A549 (cell line): ENCODE data around the gene ARVCF. TPM values are rescaled to one million over a fixed set of nuclear protein-coding genes. Genes with fewer than 3 reads are reported as not detected.

ENCODE experiments used
- ATAC-seq, 2 experiments: fragments of 200-7000 bp in 1 of 2; fragments of >200 bp in 1 of 2; cut with Nextera tagmentation in 1 of 2; cut with Tn5 transposase in 1 of 2; 3 replicates each; pipeline versions ENCODE4 v1.8.0 to v1.9.1; 2018 to 2020; ENCODE audit warnings: mild to moderate bottlenecking in 1 of 2, moderate library complexity in 1 of 2
- CTCF ChIA-PET: fragments of 300-600 bp; sonication (Branson Sonifier 250); formaldehyde crosslinking; extraction: SDS; loops from one replicate; lab custom pipeline; 2021; ENCODE audit warnings: antibody characterized with exemption, inconsistent platforms; lab: Yijun Ruan, JAX
- POLR2A ChIA-PET: fragments of 350-600 bp; formaldehyde crosslinking; extraction: SDS; loops from one replicate; lab custom pipeline; 2021; ENCODE audit warnings: antibody characterized with exemption, inconsistent platforms; lab: Yijun Ruan, JAX
- DNase-seq, 2 experiments: peaks; one replicate each; pipeline versions ENCODE4 v3.0.0 to v3.0.0-alpha.2; 2011 to 2016; ENCODE audit warnings: low read depth in 1 of 2, low spot score in 1 of 2
- FAIRE-seq: peaks from 2 replicates; lab custom pipeline; 2011; peaks lifted over from hg19 to GRCh38; lab: Jason Lieb, UNC
- H3K27ac ChIP-seq, 2 experiments: fragments of >200 bp; sonication (Bioruptor Twin); formaldehyde crosslinking; 3 replicates each; pipeline ENCODE4 v1.5.1; 2016 to 2017
- H3K4me1 ChIP-seq: fragments of >200 bp; sonication (Bioruptor Twin); formaldehyde crosslinking; 3 replicates; pipeline ENCODE4 v1.6.1; 2016
- H3K4me2 ChIP-seq: fragments of >200 bp; sonication (Bioruptor Twin); formaldehyde crosslinking; 3 replicates; pipeline ENCODE4 v1.6.1; 2016
- H3K4me3 ChIP-seq: fragments of >200 bp; sonication (Bioruptor Twin); formaldehyde crosslinking; 3 replicates; pipeline ENCODE4 v1.5.1; 2016
- H3K9me3 ChIP-seq: fragments of >200 bp; sonication (Bioruptor Twin); formaldehyde crosslinking; 3 replicates; pipeline ENCODE4 v1.6.1; 2016
- CBX8 ChIP-seq: fragments of 200-600 bp; sonication (generic); IDR thresholded peaks from 2 replicates; pipeline ENCODE4 v1.6.1; 2016
- EHMT2 ChIP-seq: fragments of 200-600 bp; sonication (generic); IDR thresholded peaks from 2 replicates; pipeline ENCODE4 v1.6.1; 2016; ENCODE audit warnings: antibody characterized with exemption, low read depth, mild to moderate bottlenecking, moderate library complexity
- FOSL2 ChIP-seq, 2 experiments: fragments of 450-650 bp in 1 of 2; fragments of >200 bp in 1 of 2; sonication (Bioruptor Twin) in 1 of 2; formaldehyde crosslinking; IDR thresholded peaks; 2 replicates each; pipeline versions ENCODE4 v1.5.0 to v1.6.1; 2016 to 2020; ENCODE audit warnings: mild to moderate bottlenecking in 1 of 2, moderate library complexity in 1 of 2
- HES2 ChIP-seq: fragments of >200 bp; sonication (Bioruptor Twin); formaldehyde crosslinking; IDR thresholded peaks from 2 replicates; pipeline ENCODE4 v1.6.1; 2016
- HOXB5 ChIP-seq: fragments of 250-450 bp; sonication (Bioruptor Pico); IDR thresholded peaks from 2 replicates; pipeline ENCODE4 v1.5.0; 2020; ENCODE audit warnings: mild to moderate bottlenecking, moderate library complexity
- KDM5A ChIP-seq: fragments of 200-600 bp; sonication (generic); IDR thresholded peaks from 2 replicates; pipeline ENCODE4 v1.6.1; 2016; ENCODE audit warnings: antibody characterized with exemption, mild to moderate bottlenecking
- MYC ChIP-seq: IDR thresholded peaks from 2 replicates; pipeline ENCODE4 v1.6.1; 2012; ENCODE audit warnings: mild to moderate bottlenecking, inconsistent platforms, low read length, improper control_type of control experiment, borderline replicate concordance
- PHF8 ChIP-seq: fragments of 200-600 bp; sonication (generic); IDR thresholded peaks from 2 replicates; pipeline ENCODE4 v1.6.1; 2016; ENCODE audit warnings: low read depth, mild to moderate bottlenecking, antibody characterized with exemption, moderate library complexity, borderline replicate concordance
- RARB ChIP-seq: fragments of 250-450 bp; sonication (Bioruptor Pico); IDR thresholded peaks from 2 replicates; pipeline ENCODE4 v1.8.0; 2021; ENCODE audit warnings: mild to moderate bottlenecking, moderate library complexity
- RCOR1 ChIP-seq: fragments of 150-350 bp; IDR thresholded peaks from 2 replicates; pipeline ENCODE4 v1.6.1; 2014; ENCODE audit warnings: antibody characterized with exemption, low read length, low read depth
- SMC3 ChIP-seq: fragments of >200 bp; sonication (Bioruptor Twin); formaldehyde crosslinking; IDR thresholded peaks from 3 replicates; pipeline ENCODE4 v1.6.1; 2018; ENCODE audit warnings: inconsistent platforms
- WGBS: methylation state at CpG from one replicate; pipeline ENCODE4 v1.1.6; 2017; ENCODE audit errors: missing lambda C conversion rate; 5-methylcytosine and 5-hydroxymethylcytosine counted together
- polyA plus RNA-seq, 4 experiments: library from polyadenylated mRNA; depleted of rRNA in 3 of 4; stranded (reverse); fragments of >200 nt; fragmentation: RNase III in 1 of 4; extraction: RNeasy Plus Mini Kit Qiagen cat#74134 plus additional on column Dnase treatment in 1 of 4; gene quantifications; 2 replicates in 3 of 4; 3 replicates in 1 of 4; pipeline ENCODE4 v1.2.3, GENCODE V29; 2011 to 2017
- TF ChIP-seq, protein P1 (sequence below): fragments of >200 bp; sonication (Bioruptor Twin); formaldehyde crosslinking; IDR thresholded peaks from 3 replicates; pipeline ENCODE4 v1.5.1; 2016
- TF ChIP-seq, protein P2 (sequence below): fragments of 150-350 bp; IDR thresholded peaks from 2 replicates; pipeline ENCODE4 v1.6.1; 2014; ENCODE audit warnings: low read depth, mild to moderate bottlenecking, low read length

Gene ARVCF
- polyA plus RNA-seq, 2 of the 4 experiments (the other 2 are of a cell fraction): 0.81 to 2.1 TPM

- TF ChIP-seq, protein P1, sequence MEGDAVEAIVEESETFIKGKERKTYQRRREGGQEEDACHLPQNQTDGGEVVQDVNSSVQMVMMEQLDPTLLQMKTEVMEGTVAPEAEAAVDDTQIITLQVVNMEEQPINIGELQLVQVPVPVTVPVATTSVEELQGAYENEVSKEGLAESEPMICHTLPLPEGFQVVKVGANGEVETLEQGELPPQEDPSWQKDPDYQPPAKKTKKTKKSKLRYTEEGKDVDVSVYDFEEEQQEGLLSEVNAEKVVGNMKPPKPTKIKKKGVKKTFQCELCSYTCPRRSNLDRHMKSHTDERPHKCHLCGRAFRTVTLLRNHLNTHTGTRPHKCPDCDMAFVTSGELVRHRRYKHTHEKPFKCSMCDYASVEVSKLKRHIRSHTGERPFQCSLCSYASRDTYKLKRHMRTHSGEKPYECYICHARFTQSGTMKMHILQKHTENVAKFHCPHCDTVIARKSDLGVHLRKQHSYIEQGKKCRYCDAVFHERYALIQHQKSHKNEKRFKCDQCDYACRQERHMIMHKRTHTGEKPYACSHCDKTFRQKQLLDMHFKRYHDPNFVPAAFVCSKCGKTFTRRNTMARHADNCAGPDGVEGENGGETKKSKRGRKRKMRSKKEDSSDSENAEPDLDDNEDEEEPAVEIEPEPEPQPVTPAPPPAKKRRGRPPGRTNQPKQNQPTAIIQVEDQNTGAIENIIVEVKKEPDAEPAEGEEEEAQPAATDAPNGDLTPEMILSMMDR: no peak
- no peak for TF ChIP-seq EHMT2
Observed at GRCh38 chr22:19989725-19990067, 26.9 kb downstream of the ARVCF start (continued).

- H3K27ac ChIP-seq: no peak overlapping the region
- ATAC-seq: no peak
- H3K4me3 ChIP-seq: no peak overlapping the region
- no peak overlapping the region for H3K4me2 ChIP-seq
- 94% methylated on average over 5 of the region's 18 CpGs for WGBS
- peaks cover 13% of the 10 kb centered on the region for H3K4me1 ChIP-seq
- TF ChIP-seq CBX8: no peak
- TF ChIP-seq RARB (CRISPR knock-in tag): no peak
- no peak for TF ChIP-seq HES2
- H3K9me3 ChIP-seq: no peaks in the 10 kb centered on the region
- ChIA-PET POLR2A (no interaction called here), CTCF (interaction anchor here (2.5 kb wide), 1 partner anchor 25 kb away, joined by 14 read pairs; no protein-coding TSS in a partner anchor)
- no peak for DNase-seq
- no peak for FAIRE-seq
Observed at GRCh38 chr22:19988965-19989724, 27.5 kb downstream of the ARVCF start.

- ChIA-PET POLR2A (no interaction called here), CTCF (interaction anchor here (0.8 to 0.9 kb wide), 2 partner anchors 25 to 27 kb away, joined by 3 to 4 read pairs; no protein-coding TSS in a partner anchor)
- H3K9me3 ChIP-seq: no peaks in the 10 kb centered on the region
- DNase-seq (no peak), FAIRE-seq (no peak), ATAC-seq (no peak)
- WGBS: 87% methylated on average over 7 of the region's 9 CpGs
- H3K4me2 ChIP-seq: no peak overlapping the region
- H3K27ac ChIP-seq: no peak overlapping the region
- TF ChIP-seq SMC3: no peak
- TF ChIP-seq, protein P2, sequence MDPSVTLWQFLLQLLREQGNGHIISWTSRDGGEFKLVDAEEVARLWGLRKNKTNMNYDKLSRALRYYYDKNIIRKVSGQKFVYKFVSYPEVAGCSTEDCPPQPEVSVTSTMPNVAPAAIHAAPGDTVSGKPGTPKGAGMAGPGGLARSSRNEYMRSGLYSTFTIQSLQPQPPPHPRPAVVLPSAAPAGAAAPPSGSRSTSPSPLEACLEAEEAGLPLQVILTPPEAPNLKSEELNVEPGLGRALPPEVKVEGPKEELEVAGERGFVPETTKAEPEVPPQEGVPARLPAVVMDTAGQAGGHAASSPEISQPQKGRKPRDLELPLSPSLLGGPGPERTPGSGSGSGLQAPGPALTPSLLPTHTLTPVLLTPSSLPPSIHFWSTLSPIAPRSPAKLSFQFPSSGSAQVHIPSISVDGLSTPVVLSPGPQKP: no peak
- TF ChIP-seq FOSL2 (IDR thresholded peaks at IDR 0.05): no peak
- TF ChIP-seq FOSL2 (CRISPR knock-in tag; IDR thresholded peaks at IDR 0.05): no peak
- TF ChIP-seq HOXB5 (CRISPR knock-in tag): no peak
- no peak for TF ChIP-seq RCOR1
- TF ChIP-seq PHF8: no peak
- no peak for TF ChIP-seq KDM5A
- no peak for TF ChIP-seq MYC
- H3K4me3 ChIP-seq: no peak overlapping the region
- H3K4me1 ChIP-seq: peaks cover 20% of the 10 kb centered on the region
Observed at GRCh38 chr22:19988331-19988808, 28.3 kb downstream of the ARVCF start.

DNA sequence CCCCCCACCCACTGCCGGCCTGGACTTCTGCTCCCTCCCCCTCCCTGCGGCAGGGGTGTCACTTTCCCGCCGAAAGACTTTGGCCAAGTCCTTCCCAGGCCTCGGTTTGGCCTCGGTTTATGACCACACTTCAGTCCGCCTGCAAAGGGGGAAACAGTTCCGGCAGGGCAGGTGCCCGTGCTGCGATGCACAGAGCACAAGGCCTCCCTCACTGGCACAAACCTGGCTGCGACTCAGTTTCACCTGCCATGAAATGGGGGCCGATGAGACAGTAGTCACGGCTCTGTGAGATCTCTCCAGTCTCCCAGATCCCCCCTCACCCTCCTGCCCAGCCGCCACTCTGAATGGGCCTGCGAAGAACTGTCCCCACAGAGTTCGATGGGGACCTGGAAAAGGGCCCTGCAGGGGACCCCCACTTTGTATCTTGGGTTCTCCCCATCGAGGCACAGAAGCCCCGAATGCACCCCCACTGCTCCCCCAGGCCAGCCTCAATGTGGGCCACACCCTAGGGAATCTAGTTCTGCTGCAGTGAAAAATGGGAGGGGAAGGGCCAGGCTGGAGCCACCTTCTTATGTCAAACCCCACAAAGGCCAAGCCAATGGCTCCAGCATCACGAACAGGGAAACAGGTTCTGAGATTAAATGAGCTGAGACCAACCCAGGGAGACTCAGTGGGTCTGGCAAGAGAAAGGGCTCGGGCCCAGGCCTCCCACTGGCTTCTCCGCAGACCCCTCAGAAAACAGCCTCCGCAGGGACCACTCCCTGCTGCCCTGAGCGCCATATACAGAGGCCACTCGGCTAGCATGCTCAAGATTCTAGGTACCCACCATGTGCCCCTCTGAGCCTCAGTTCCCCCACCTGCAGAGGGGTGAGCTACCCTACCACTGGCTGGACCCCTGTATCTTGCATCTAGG lies 29.0 kb downstream of the ARVCF start:
- 89% methylated on average over 13 of the region's 24 CpGs for WGBS
- FAIRE-seq: no peak
- Histone ChIP-seq H3K4me2 (peak overlapping the region; percentile 99; the same call in 2 of the 3 replicates), H3K4me1 (peaks cover 20% of the 10 kb centered on the region), H3K4me3 (no peak overlapping the region), H3K9me3 (no peaks in the 10 kb centered on the region), H3K27ac (no peak overlapping the region)
- TF ChIP-seq EHMT2: no peak
- no peak for DNase-seq
- no peak for ATAC-seq
- ChIA-PET CTCF (interaction anchor here (0.8 to 0.9 kb wide), 2 partner anchors 26 to 28 kb away, joined by 3 to 4 read pairs; no protein-coding TSS in a partner anchor), POLR2A (no interaction called here)
